GM18867 (cell line): ENCODE data around the gene KCTD13.
"Not testable (repeated sequence)": the region's sequence is repeated elsewhere in the genome, so short reads cannot be mapped to it uniquely, and the experiment has no call there.

ENCODE experiments used
- ATAC-seq: cut with Tn5 transposase; IDR thresholded peaks from one replicate; pipeline ENCODE4 v1.9.1; 2021; ENCODE audit warnings: mild to moderate bottlenecking, moderate library complexity; ENCODE audit not compliant: unreplicated experiment

KCTD13 gene

DNA sequence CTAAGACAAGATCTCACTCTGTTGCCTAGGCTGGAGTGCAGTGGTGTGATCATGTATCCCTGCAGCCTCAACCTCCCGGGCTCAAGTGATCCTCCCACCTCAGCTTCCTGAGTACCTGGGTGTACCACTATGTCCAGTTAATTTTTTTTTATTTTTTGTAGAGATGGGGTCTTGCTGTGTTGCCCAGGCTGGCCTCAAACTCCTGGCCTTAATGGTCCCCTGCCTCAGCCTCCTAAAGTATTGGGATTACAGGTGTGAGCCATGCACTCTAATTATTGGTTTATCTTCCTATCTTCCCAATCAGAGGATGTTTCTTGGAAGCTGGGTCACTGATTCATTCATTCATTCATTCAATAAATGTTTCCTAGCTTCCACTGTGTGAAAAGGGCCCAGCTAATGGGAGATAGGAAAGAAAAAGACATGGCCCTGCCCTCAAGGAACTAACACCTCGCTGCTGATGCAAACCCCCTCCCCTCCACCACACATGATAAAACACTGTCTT lies 17.3 kb downstream of the KCTD13 start:
- ATAC-seq, result no peak

DNA sequence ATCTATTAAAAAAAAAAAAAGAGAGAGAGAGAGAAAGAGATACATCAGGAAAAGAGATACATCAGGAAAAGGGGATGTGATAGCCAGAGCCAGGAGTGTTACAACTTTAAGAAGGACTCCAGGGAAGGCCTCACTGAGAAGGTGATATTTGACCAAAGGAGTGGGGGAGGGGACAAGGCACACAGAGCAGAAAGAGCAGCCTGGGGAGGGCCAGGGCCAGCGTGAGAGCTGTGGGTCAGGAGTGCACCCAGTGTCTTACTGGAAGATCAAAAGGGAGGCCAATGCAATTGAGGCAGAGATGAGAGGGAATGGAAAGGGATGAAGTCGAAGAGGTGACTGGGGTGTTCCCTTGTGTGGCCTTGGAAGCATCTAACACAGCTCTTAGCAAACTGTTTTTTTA lies 18.1 kb downstream of the KCTD13 start:
- no peak for ATAC-seq

DNA sequence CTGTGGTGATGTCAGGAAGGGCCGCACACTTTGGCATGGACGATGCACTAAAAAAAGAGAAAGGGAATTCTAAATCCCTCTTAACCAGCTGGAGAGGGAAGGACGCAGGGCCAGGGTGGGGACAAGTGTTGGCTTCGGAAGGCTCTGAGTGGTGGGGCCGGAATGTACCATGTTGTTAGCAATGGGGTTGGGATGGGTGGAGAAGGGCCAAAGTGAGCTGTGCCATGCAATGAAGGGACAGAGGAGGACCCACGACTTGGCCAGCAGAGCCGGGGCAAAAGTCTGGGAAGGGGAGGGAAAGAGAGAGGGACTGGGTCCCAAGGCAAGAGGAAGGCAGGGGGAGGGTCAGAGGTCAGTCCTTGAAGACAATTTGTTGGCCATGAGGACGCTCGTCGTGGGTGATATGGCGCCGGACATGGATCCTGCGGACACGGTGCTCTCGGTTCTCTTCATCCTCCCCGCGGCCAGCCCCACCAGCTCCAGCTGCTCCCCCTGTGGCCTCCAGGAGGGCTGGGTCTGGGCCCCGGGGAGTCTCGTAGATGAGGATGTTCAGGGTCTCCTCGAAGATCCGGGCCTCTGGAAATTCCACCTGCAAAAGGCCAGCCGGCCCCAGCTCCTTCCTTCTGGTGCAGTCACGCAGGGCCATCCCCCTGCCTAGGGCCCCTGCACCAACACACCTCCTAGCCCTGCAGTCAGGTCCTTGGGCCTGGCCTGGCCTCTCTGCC lies 19.3 kb downstream of the KCTD13 start:
- ATAC-seq, result no peak

DNA sequence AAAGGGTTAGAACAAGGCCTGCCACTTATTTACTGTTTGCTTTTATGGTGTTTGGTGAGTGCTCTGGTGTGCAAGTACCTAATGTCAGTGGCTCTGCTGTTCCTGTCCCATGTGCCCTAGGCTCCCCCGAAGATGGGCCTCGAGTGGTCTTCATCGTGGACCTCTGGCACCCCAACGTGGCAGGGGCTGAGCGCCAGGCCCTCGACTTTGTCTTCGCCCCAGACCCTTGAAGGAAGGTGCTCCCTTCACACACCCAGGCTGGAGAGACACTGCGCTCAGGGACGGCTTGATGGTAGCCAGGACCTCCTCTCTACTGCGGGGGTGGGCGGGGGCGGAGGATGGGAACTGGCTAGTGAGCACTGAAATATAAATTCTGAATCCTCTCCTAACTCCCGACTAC lies 20.4 kb downstream of the KCTD13 start:
- ATAC-seq, result no peak

DNA sequence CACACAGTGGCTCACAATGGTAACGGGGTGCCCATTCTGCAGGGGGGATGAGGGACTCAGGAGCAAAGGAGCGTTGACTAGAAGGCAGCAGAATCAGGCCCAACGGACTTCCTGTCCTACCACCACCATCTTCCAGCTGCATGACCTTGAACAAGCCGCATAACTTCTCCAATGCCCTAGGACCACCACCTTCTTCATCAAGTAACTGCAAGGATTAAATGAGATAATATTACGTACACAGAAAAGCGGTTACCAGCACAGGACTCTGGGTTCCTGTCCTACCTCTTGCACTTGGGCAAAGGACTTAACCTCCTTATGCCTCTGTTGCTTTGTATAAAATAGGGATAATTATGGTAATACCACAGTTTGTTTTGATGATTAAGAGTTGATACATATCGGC lies 21.1 kb downstream of the KCTD13 start:
- no peak for ATAC-seq

DNA sequence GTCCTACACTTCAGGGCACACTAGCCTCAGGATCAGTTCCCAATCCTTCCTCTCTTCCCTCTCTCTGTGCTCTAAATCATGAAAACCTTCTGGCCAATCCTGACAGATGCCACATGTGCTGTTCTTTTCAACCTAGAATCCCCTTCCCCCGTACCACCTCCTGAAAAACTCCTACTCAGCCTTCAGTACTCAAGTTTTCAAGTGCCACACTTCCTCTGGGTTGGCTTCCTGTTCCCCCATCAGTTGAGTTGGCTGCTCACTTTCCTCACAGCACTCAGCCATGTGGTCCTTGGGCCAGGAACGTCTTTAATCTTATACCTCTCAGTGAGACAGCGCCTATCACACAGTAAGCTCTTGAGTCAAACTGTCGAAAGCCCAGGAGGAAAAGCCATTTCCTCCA lies 22.4 kb downstream of the KCTD13 start:
- ATAC-seq, result no peak

DNA sequence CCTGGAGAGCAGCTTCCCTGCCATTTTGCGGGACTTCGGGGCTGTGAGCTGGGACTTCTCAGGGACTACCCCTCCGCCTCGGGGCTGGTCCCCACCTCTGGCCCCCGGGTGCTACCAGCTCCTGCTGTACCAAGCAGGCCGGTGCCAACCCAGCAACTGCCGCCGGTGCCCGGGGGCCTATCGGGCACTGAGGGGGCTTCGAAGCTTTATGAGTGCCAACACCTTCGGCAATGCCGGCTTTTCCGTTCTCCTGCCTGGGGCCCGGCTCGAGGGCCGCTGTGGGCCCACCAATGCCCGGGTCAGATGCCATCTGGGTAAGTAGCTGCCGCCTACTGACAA lies 24.4 kb downstream of the KCTD13 start:
- ATAC-seq, result no peak

DNA sequence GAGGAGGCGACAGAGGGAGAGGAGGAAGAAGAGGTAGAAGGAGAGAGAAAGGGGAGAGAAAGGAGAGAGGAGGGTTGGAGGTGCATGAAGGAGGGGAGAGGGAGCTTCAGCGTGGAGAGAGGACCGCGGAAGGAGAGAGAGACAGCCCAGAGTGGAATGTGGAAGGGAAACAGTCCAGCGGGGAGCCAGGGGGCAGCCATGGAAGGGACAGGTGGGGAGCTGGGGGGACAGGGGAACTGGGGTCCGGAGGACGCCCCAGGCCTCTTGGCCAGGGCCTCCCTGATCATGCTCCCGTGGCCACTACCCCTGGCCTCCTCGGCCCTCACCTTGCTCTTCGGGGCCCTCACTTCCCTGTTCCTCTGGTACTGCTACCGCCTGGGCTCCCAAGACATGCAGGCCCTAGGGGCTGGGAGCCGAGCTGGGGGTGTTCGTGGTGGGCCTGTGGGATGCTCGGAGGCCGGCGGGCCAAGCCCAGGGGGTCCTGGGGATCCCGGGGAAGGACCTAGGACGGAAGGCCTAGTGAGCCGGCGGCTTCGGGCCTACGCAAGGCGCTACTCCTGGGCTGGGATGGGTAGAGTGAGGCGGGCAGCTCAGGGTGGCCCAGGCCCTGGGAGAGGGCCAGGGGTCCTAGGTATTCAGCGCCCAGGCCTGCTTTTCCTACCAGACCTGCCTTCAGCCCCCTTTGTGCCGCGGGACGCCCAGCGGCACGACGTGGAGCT lies 25.0 kb downstream of the KCTD13 start:
- no peak for ATAC-seq

DNA sequence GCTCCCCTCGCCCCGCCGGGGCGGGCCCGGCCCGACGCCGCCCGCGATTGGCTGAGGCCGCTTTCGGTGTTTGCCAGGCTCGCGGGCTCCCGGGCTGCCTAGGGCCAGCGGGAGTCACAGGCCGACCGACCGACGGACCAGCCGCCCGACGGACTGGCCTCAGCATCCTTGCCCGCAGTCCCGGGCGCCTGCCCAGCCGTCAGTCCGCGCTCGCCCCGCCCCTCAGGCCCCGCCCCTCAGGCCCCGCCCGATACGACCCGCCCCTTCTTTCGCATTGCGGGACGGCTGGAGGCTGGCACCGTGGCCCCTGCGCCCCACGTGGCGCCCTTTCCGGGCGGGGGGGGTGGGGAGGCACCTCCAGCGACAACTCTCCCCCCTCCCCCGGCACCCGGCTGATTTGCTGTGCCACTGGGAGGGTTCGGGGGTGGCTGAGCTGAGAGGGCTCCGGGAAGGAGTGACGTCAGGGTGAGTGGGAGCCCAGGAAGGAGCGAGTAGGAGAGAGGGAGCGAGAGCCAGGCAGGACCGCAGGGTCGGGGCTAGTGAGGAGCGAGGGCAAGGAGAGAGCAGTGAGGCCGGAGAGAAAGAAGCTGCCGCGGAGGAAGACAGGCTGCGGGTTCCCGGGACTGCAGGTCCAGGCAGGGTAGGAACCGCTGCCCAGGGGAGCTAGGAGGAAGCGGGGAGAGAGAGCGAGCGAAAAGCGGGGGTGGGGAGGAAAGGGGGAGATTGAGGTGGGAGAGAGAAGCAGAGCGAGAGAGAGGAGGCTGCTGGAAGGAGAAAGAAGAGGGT lies 25.7 kb downstream of the KCTD13 start, which contains the start of gene ASPHD1:
Gene ASPHD1, plus strand, starts transcription at position 387 of the 786 bp plus-strand sequence. CDS start 484 bp downstream, outside the sequence.
- peak; percentile 67 for ATAC-seq

DNA sequence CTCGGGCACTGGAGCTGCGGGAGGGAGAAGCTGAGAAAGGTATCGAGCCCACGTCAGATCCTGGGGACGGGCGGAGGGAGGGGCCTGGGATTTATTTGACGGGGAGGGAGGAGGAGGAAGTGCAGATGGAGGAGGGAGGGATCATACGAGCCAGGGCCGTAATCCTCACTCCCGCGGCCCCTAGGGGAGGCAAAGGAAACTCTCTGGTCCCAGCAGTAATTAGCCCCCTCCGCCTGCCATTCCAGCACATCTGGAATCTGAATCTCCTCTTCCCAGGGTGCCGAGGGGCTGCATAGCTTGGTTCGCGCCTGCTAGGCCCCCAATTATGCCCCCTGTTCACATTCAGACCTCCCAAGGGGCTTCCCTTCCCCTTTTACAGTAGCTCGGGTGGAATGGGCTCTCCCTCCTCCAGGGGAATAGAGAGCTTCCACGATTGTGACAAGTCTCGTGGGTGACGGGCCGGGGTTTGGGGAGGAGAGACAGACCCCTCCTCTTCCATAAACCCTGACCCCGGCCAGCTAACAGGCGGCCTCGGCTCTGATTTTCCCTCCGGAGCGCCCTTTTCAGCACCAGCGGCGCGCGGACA lies 26.4 kb downstream of the KCTD13 start, which contains the start of gene SEZ6L2:
Gene SEZ6L2, minus strand, starts transcription at position 35 of the 586 bp plus-strand sequence. CDS start 531 bp downstream, outside the sequence.
- ATAC-seq, result no peak

DNA sequence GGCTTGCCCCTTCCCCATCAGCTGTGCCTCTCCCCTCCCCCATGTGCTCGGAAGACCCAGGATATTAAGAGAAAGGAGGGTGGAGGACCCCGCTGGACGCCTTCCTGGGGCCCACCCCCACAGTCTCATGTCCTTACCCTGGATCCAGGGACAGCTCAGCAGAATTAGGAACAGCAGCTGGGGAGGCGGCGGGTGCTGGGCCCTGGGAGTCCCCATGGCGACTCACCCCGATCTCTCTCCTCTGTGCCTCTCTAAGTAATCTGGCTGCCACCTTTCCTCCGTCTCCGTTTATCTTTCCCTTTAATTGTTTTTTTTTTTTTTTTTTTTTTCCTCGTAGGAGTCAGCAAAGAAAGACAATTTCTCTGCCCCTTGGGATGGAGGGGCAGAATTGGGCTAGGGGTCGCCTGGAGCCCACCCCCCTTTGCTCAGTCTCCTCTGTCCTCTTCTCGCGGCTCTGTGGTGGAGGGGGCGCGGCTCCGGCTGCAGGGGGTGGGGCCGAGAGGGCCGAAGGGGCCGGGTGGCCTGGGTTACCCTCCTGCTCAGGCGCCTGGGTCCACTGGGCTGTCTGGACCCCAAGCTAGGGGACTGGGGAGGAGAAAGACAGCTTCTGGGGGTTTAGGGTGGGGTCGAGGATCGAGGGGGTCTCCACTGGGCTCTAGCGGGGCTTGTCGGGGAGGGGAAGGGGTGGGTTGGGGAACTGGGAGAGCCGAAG lies 27.1 kb downstream of the KCTD13 start:
- ATAC-seq, result no peak

DNA sequence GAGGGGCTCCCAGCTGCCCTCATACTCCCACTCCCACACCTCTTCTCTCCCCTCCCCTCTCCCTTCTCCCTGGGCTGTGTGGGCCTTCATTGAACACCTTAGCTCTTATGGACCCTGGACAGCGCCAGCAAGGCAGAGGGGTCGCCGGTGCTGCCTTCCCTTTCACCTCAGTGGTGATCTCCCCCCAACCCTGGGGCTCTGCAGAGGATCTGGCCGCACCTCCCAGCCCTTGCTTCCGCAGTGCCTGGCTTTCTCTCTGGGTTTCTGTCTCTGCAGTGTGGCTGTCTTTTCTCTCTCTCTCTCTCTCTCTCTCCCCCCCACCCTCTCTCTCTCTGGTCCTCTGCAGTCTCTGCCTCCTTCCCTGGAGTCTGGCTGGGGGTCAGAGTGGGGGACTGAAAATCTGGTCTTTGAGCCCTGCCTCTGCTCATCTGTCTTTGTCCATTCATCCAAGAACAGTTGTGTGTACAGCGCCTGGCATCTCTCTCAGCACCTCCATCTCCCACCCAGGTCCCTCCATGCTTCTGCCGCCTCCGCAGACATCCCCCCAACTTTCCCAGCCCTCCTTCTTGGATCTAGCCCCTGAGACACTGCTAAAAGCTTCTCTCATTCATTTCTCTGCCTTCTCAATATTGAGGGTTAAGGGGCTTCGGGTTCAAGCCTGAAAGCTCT lies 27.8 kb downstream of the KCTD13 start:
- no peak for ATAC-seq

DNA sequence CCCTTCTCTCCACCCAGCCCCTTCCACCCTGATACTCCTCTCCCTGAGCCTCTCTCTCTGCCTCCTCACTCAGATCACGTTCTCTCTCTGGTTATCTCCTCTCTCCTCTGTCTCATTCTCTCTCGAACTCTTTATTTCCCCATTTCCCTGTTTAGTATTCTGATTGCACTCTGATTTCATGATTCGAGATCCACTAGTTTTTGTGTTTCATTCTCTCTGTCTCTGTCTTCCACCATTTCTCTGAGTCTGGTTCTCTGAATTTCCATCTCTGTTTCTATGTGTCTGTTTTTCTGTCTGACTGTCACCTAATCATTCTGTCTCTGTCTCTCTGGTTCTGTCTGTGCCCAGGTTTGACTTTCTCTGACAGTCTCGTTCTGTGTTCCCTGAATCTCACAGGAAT lies 28.7 kb downstream of the KCTD13 start:
- no peak for ATAC-seq

DNA sequence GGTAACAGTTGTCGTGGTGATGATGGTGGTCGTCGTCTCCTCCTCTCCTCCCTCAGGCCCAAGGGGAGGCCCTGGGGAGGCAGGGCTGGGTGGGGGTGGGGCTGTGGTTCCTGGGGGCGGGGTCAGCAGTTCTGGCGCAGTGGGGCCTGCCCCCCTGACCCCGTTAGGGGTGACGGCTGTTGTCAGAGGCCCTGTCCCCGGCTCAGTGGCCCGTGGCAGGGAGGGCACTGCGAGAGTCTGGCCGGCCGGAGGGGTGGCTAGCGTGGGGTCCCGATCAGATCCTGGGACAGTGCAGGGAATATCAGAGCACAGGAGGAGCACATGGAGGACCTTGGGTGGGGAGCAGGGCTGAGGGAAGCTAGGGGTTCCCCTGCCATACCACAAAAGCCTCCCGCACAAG lies 29.2 kb downstream of the KCTD13 start:
- ATAC-seq, result no peak

DNA sequence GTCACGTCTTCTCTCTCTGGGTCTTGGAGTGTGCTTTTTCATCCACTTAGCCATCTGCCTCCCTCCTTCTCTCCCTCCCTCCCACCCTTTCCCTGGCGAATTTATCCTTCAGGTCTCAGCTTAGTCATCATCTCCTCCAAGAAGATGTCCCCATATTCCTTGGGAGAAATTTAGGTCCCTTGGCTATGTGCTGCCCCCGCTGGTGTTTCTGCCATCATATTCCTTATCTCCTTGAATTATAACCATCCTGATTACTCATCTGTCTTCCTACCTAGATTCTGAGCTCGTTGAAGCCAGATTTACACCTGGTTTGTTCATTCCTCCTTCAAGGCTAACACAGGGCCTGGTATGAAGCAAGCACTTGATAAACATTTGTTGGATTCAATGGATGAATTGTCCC lies 31.7 kb downstream of the KCTD13 start:
- no peak for ATAC-seq

DNA sequence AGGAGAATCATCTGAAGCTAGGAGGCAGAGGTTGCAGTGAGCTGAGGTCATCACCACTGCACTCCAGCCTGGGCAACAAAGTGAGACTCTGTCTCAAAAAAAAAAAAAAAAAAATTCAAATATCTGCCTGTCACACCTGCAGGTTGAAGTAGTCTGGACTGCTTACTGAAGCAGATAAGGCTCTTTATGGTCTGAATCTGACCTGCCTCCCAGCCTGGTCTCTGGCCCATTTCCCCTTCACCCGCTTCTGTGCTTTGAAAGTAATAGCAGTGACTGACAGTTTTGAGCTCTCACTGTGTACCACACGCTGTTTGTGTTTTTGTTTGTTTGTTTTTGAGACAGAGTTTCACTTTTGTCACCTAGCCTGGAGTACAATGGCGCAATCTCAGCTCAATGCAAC lies 32.5 kb downstream of the KCTD13 start:
- ATAC-seq, result no peak

DNA sequence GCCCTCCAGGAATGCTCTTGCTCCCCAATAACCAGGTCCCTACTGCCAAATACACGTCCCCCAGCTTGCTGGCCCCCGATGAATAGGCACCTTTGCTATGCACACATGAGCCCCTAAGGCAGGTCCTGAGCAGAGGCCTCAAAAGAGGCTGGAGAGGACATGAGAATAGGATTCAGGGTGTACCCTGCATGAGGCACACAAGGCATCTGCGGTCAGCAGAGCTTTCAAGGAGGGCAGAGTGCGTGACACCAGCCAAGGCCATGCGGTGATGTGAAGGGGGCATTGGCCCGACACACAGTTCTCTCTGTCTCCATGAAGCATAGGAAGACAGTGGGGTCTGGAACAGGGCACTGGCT lies 33.6 kb downstream of the KCTD13 start:
- ATAC-seq, result no peak

DNA sequence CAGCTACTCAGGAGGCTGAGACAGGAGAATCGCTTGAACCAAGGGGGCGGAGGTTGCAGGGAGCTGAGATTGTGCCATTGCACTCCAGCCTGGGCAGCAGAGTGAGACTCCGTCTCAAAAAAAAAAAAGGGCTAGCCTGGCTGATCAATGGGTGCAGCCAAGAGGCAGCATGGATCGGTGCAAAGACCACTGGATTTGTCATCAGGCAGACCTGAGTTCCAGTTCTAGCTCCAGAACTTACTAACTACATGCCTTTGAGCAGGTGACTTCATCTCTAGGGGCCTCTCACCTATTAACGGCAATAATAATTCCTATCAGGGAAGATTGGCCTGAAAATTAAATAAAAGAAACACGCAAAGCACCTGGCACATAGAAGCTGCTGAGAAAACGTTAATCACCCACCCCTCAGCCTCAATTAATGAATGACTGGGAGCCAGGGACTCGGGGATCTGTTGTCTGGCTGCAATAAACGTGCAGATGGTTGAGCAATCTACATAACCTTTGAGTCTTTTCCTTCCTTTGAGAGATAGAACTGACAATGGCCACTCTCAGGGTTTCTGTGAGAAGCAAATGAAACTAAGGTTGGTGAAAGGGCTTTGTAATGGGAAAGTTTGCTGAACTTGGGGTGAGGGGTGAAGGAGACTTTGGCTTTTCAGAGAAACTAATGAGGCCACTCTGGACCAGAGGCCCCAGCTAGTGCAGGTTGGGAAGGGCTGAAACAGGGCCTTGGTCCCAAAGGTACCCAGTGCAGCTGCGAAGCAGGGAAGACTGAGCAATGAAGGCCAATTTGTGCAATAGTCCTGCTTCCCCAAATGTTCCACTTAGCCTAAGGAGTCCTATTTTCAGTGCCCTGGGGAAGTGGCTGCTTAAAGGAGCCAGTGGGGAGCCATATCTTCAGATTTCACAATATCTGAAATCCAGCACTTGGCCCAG lies 34.2 kb downstream of the KCTD13 start:
- ATAC-seq, result no peak

DNA sequence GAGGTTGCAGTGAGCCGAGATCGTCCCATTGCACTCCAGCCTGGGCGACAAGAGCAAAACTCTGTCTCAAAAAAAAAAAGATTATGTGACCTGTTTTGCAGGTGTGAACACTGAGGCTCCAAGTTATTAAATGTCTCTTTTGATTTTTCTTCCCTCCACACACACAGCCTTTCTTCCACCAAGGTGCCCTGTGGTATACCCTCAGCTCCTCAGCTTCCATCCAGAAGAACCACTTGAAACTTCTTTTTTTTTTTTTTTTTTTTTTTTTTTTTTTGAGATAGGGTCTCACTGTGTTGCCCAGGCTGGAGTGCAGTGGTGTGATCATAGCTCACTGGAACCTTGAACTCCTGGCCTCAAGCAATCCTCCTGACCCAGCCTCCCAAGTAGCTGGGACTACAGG lies 36.7 kb downstream of the KCTD13 start:
- ATAC-seq, result not testable (repeated sequence)
